Occipital lobe (tissue), 2 donors: ENCODE measurements around the gene PRPF8. TPM values are rescaled to one million over a fixed set of nuclear protein-coding genes. Genes with fewer than 3 reads are reported as not detected.

Experiments used
- DNase-seq: peaks from one replicate; lab custom pipeline; 2025; lab: John Stamatoyannopoulos, UW
- total RNA-seq: library from RNA; depleted of rRNA; stranded (reverse); fragments of >200 nt; gene quantifications from one replicate; pipeline ENCODE4 v1.2.3, GENCODE V29; 2014

PRPF8 gene
- total RNA-seq, 1 donor from 2014 or later = 71.1 TPM

DNA sequence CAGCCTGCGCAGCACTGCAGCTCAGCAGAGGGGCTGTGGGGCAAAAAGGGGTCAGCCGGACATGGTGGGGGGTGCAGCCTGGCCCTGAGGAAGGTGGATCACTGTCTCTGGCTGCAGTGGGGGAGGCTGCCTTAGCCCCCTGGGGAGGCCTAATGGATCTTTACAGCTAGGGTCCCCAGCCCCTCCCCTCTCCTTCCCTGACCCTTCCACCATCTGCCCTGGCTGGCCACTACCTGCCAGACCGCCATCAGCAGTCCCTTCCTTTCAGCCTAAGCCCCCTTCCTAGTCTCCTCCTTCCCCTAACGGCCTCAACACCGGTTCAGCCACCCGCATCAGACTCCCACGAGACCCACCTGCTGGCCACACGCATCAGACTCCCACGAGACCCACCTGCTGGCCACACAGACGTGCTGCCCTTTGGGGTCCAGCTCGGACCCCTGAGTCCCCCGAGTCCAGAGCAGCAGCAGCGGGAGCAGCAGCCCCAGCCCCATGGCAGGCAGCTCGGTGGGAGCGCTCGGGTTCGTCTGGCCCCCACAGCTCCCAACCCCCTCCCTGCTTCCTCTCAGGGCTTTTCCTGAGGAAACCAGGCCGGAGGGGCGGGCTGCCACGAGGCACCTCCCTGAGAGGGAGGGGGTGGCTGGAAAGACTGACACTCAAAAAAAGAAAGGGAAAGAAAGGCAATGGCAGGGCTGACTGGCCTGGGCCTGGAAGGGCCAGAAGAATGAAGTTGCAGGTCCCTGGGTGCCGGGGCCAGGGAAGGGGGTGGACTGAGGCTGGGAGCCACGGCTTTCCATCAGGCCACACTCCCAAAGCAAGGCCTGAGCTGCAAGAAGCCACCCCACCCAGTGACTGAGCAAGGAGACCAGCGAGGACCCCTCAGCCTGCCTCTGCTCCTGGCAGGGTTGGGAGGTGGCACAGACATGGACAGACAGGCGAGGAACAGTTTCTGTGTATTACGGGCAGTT, 39.2 kb downstream of the PRPF8 start, which contains the start of gene SCARF1:
Gene SCARF1 (minus strand): TSS at position 526 of the 965 bp plus-strand sequence. CDS start 35 bp downstream, at position 491.
- DNase-seq = no peak

DNA sequence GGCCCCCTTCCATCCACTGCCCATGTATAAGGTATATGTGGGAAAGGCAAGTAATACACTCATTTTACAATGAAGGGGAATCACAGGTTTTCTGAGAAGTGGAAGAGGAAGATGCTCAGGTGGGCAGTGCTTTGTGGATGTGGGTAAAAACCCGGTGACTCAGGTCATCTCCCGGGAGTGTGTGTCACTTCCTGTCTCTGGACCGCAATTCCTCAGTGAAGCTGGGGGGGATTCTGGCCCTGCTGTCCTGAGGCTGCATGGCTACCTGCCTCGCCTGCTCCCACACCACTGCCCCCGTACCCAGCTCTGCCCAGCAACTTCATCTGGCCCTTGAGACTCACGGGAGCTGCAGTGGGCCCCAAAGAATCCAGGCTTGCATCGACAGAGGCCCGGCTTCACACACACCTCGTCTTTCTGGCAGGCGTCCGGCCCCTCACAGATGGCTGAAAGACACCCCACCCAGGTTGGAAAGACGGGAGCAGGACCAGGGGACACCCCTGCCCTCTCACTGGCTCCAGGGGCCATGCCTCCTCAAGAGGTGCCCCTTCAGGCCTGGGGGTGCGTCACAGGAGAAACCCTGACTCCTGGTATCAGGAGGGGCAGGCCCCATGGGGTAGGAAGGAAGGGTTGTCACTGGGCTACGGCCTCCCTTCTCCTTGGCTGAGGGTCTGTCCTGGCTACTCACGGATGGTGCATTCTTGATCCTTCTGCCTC, 40.0 kb downstream of the PRPF8 start:
- DNase-seq = no peak

DNA sequence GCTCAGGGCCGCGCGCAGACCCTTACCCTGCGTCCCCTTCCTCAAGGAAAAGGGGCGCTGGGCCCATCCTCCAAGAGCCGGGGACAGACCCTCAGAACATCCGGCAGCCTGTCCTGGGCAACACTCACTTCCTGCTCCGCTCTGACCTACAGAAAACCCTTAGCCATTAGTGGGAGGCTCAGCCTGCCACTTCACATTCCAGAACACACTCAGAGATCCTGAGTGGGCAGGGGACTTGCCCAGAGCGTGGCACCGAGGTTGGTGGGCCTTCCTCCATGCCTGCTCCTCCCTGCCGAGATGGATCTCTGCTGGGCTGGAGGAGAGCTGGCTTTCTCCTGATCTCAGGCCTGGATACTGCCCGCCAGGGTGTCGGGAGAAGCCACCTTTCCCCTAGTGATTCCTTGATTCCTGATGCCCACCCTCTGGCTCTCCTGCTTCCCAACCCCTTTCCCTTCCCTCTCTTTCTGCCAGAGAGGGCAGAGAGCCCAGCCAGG, 40.6 kb downstream of the PRPF8 start:
- no peak for DNase-seq

DNA sequence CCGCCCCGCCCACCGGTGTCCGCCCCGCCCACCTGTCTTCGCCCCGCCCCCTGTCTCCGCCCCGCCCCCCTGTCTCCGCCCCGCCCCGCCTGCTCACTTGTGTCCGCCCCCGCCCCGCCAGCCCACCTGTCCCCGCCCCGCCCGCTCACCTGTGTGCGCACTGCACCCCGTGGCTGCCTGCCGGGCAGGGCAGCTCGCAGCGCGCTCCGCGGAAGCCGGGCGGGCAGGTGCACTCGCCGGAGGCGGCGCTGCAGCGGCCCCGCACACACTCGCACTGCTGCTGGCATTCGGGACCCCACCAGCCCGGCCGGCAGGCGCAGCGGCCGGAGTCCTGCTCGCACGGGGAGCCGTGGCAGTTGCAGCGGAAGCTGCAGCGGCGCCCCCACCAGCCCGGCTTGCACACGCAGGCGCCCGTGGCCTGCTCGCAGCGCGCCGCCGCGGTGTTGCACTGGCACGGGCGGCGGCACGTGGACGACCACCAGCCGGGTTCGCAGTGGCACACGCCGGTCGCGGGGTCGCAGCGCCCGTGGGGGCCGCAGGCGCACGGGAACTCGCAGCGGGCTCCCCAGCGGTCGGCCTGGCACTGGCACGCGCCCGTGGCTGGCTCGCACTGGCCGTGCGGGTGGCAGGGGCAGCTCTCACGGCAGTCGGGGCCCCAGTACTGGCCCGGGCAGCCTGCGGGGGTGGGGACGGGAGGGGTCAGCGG, 41.2 kb downstream of the PRPF8 start:
- DNase-seq = no peak

DNA sequence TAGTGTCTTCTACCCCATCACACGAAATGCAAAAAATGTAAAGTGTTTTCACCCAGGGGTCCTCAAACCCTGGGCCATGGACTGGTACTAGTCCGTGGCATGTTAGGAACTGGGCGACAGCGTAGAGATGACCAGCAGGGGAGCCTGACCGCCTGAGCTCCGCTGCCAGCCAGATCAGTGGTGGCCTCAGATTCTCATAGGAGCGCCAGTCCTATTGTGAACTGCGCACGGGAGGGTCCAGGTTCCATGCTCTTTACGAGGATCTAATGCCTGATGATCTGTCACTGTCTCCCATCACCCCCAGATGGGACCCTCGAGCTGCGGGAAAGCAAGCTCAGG, 43.6 kb downstream of the PRPF8 start:
- no peak for DNase-seq

DNA sequence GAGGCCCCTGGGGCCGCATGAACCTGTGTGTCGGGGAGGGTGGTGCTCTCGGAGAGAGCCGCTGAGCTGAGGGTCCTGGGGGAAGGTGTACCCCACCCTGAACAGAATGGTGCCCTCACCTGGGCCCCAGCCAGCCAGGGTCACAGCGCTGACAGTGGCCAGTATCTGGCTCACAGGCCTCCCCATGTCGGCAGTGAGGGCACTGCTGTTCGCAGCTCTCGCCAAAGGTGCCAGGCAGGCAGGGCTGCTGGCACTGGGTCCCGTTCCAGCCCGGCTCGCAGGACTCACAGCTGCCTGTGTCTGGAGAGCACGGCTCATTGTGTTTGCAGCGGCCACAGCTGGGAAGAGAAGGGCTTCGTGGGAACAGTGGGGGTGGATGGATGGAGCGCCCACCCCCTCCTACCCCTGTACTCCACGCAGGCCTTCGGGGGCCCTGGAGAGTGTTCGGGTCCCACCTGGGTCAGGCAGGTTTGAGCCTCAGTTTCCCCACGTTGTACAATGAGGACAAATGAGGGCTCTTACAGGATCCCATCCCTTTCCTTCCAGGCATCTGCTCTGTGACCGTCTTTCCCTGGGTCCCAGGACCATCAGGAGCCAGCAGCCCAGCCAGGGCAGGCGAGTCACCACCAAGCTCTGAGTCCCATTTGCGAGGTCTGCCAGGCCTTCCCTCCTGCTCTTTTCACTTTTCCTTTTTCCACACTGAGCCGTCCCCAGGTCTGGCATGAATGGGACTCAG, 44.2 kb downstream of the PRPF8 start:
- DNase-seq = no peak

DNA sequence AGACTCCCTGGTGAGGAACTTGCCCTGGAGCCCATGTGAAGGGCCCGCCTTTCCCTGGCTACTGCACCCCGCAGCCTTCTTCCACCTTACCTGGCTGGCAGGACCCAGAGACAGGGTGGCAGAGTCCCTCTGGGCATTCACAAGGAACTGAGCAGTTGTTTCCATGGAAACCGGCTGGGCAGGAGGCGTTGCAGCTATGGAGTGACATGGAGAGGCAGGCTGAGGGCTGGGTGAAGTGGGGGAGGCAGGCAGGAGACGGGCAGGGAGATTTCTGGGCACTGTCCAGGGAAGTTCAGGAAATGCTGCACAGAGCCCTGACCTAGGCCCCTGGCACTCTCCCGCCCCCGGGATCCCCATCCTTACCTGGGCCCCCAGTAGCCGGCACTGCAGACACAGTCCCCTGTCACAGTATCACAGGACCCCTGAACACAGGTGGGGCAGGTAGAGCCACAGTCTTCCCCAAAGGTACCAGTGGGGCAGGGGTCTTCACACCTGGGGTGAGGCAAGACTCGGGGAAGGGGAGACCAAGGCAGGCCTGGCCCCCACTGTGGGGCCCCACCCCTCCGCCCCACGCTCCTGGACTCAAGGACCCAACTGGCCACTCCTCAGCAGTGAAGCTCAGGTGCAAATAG, 45.0 kb downstream of the PRPF8 start:
- DNase-seq = no peak

DNA sequence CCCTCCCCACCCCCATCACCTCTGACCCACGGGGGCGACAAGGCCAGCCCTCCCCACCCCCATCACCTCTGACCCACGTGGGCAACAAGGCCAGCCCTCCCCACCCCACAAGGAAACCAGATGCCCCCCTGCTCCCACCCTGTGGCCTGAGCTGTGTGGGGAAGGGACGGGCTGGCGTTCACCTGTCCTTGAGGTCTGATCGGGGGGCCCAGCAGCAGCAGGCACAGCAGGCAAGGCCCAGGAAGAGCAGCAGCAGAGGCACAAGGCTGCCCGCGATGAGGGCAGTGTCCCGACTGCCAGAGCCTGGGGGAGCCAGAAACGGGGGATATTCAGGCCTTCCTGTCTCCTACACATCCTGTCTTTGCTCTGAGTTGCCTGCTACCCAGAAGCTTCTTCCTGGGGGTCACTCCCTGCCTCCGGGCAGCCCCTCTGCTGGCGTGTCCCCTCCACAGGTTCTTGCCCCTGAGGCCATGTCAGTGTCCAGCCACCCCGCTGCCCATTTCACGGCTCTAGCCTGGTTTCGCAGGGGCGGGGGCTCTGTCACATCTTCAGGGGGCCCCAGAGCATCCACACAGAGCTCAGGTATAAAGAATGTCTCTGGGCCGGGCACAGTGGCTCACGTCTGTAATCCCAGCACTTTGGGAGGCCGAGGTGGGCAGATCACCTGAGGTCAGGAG, 45.9 kb downstream of the PRPF8 start:
- no peak for DNase-seq

DNA sequence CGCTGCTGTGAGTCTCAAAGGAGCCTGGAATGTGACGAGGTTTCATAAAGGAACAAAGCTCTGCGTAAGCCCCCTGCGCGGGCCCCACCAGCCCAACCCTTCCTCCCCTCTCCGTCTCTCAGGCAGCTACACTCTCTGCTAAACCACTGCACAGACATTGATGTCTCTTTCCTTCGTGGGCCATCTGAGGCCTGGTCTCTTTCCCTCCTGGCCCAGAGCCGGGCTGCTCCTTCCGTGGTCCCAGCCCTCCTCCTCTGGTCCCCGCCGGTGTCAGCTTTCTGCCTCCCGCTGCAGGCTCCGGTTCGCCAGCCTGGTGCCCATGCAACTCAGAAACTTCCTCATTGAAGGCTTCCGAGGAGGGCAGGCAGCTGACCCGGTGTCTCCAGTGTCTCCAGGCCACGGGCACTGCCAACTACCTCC, 46.5 kb downstream of the PRPF8 start:
- no peak for DNase-seq

DNA sequence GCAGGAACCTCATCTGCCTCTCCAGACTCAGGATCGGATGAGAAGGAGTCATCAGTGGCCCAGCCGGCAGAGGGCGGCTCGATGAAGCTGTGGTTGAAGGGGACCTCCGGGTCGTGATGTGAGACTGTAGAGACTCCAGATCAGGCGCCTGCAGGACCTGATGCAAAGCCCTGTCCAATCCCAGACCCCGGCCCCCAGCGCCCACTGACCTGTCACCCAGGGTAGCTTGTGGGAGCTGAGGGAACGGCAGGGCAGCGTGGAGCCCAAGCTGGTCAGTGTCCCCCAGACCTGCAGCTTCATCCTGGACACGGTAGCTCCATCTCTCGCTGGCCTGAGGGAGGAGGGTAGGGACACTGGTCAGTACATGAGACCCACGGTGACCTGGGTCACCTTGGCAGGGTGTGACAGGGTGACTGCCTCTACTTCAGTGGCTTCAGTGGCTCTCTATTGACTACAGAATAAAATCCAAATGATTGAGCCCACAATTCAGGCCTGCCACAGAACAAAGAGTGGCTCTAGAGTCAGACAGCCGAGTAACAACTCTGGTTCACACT, 47.9 kb downstream of the PRPF8 start:
- DNase-seq = no peak

DNA sequence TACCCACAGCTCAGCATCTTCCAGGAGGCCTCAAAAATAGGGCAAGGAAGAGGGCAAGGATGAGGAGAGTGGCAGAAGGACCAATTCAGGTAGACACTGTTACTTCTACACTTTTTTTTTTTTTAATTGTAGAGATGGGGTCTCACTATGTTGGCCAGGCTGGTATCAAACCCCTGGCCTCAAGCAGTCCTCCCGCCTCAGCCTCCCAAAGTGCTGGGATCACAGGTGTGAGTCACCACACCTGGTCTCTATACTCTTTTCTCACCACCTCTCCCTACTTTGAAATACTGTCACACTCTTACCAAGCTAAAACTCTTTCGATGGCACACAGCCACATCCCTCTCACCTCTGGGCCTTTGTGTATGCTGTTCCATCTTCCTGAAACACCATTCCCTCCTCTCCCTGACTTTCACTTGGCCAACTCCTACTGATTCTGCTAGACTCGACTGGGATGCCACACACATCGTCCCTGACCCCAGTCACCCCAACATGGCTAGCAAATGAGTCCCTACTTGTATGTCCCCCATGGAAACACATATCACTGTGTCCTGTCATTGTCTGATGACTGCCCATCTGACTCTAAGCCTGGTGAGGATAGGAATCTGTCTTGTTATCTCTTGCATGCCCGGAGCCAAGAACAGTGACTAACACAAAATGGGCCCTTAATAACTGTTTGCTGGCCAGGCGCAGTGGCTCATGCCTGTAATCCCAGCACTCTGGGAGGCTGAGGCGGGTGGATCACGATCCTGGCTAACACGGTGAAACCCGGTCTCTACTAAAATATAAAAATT, 48.8 kb downstream of the PRPF8 start:
- no peak for DNase-seq

DNA sequence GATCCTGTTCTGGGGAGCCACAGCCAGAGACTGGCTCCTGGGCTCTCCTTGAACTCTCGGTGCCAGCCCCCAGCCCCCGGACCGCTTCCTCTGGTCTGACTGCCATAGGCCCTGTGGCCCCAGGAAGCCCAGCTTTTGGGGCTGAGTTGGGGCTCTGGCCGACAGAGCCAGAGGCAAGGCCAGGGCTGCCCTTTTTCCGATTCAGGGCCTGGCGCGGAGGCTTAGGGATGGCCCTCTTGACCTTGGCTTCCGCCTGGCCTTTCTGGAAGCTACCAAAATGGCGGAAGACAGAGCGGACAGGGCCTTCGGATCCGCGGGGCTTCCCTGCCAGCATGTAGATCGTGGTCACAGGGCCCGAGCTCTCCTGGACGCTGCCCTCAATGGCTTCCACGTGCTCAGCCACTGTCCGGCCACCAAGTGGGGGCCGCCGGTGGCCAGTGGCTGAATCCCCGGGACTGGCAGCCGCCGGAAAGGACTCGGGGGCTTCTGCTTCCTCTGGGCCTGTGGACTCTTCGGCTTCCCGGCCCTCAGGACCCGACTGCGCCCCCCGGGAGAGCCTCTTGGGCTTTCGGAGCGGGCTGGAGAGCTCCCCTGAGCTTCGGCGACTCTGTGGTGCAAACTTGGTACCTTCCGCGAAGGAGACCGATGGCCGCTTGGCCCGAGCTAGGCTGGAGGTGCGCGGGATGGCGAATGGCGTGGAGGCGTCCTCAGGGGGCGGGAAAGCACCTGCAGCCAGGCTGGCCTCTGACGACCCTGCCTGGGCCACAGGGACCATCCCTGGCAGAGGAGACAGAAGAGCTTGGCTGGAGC, 49.6 kb downstream of the PRPF8 start:
- DNase-seq = no peak

DNA sequence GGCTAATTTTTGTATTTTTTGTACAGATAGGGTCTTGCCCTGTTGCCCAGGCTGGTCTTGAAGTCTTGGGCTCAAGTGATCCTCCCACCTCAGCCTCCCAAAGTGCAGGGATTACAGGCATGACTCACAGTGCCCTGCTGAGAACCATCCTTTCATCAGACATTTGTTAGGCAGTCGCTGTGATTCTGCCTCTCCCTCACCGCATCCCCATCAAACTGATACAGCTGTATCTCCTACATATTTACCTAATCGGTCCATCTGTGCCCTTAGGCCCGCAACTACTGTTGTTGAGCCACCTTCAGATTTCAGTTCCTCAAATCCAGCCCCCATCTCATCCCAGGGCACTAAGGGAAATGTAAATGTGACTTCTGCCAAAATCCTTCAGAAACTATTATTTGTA, 54.0 kb downstream of the PRPF8 start:
- no peak for DNase-seq

DNA sequence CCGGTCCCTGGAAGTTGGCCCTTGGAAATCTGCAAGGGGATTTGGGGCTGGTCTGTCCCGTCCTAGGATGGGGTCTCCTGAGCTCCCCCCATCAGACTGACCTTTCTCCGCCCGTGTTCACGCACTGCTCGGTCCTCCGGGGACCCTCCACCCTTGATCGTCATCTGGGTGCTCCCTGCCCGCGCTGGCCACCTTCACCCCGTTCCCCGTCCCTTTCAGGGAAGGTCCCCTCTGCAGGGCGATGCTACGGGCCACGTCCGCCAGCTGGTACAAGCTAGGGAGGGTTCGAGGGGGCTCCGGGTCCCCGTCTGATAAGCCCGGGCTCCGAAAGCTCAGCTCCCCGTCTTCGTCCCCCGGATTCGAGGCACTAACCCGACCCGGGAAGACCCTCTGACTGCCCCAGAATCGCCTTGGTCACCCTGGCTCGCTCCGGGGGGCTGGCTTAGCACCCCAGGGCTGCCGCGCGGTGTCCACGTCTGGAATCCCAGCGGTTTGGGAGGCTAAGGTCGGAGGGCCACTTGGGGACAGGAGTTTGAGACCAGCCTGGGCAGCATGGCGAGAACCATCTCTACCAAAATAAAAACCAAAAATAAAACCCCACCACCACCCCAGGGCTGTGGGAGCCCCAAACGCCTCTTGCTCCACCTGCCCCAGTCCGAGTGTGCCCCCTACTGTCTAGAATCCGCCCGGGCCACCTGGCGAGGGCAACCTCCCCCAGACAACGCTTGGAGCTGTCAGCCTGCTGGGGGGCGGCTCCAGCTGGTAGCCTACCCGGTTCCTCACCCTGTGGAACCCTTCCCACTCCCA, 55.0 kb downstream of the PRPF8 start:
- DNase-seq = no peak

DNA sequence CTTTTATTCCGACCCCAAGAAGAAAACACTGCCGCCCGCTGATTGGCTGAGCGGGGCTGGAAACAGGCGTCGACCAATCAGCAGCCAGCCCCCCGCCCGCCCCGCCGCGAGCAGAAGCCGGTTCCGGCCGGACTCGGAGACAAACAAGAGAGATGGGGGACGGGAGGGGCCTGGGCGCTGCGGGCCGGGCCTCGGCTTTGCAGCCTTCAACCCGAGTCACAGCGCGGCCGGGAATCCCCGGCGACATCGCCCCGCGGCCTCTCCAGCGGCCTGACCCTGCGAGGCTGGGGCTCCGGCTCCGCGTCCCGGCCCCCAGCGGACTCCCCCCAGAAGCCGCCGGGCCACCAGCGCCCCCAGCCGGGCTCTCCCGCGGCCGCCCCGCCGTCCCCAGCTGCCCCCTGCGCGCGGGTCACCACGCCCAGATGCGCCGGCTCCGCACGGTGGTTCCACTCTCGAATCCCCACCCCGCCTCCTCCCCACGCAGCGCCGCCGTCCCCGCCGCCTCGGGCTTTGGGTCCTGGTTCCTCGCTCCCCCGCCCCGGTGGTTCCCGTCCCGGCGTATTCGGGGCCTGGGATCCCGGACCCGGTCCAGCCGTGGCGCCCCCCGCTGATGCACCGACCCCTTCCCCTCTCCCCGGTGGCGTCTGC, 55.7 kb downstream of the PRPF8 start:
- peak; percentile 95 for DNase-seq

DNA sequence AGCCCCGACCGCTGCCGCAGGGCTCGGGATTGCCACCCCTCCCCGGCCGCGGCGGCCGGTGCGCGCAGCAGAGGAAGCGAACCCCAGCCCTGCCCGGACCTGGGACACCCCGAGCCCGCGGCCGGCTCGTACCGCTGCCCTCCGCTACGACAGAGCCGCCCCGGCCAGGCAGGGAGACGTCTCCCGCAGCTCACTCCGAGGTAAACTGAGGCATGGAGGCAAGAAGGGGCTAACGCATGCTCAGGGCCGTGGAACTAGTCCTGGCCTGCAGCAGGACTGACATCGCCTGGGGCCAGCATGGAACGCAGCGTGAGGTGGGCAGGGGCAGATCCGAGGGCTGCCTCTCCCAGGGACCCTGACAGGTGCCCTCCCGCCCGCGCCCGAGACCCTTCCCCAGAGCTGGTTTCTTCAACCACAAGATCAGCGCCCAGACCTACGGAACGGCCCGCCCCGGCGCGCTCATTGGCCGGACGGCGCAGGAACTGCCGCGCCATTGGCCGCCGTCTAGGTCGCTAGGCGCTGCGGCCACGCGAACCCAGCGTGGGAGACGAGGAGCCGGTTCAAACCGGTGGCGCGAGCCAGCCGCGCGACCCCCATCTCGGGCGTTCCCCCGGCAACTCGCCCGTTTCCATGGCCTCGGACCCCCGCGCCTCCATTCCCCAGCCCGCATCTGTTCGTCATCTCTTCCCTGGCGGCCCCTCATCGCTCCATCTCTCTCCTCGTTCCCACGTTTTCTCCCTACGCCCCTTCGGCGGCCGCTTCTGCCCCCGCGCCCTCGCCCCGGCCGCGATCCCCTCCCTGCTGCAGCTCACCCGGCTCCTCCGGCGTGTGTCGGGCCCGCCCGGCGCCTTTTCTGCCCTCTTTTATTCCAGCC, 56.4 kb downstream of the PRPF8 start, which contains the start of gene SLC43A2:
Gene SLC43A2 (minus strand): TSS at position 853 of the 874 bp plus-strand sequence. CDS start 960 bp downstream, outside the sequence.
- DNase-seq = peak; percentile 80
